GM20000 (cell line): ENCODE measurements around the gene ADGRG1.

Source experiments
- DNase-seq: peaks from one replicate; pipeline ENCODE4 v3.0.0; 2012; ENCODE audit warnings: low spot score
- CTCF ChIP-seq: IDR thresholded peaks from 2 replicates; pipeline ENCODE4 v1.5.1; 2012; ENCODE audit warnings: mild to moderate bottlenecking, control low read depth; ENCODE audit errors: extremely low read depth, missing control alignments

Gene ADGRG1

GRCh38 chr16:57682809-57683635 is 54.6 kb downstream of the ADGRG1 start:
- no peak for TF ChIP-seq CTCF
- DNase-seq = no peak

GRCh38 chr16:57683636-57684545 is 55.5 kb downstream of the ADGRG1 start:
- TF ChIP-seq CTCF = no peak
- DNase-seq = no peak

- no peak for TF ChIP-seq CTCF
- no peak for DNase-seq
These were observed 56.4 kb downstream of the ADGRG1 start for GRCh38 chr16:57684626-57685358.

- TF ChIP-seq CTCF = no peak
These were observed 57.2 kb downstream of the ADGRG1 start for GRCh38 chr16:57685633-57686032.

DNA sequence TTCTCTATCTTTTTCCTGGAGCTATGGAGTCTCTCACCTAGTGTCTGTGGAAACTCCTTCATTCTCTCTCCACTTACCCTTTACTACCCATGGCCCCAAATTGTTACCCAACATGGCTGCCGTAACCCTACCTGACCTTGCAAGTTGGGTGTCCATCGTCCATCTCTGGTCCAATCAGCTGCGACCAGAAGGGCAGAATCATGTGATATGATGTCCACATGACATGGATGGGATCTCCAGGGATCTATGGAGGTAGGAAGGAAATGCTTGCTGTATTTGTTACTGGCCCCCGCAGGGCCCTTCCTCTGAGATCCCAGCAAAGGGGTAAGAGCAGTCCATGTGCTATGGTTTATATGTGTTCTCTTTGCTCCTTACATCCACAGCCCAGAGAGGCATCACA is 58.1 kb downstream of the ADGRG1 start:
- no peak for TF ChIP-seq CTCF
- DNase-seq = no peak

More at GRCh38 chr16:57685633-57686032, 57.2 kb downstream of the ADGRG1 start:
- no peak for DNase-seq

GRCh38 chr16:57687363-57687929 is 59.0 kb downstream of the ADGRG1 start:
- TF ChIP-seq CTCF = no peak
- no peak for DNase-seq
